Neutrophil (primary cell): Measurements from ENCODE around the gene PLAC8.

Experiments used
- H3K27ac ChIP-seq: fragments of 200-600 bp; sonication (generic); 2 replicates; pipeline ENCODE4 v1.5.1; 2016; ENCODE audit warnings: mild to moderate bottlenecking, moderate library complexity
- H3K27me3 ChIP-seq: fragments of 200-600 bp; sonication (generic); 2 replicates; pipeline ENCODE4 v1.6.0; 2016; ENCODE audit warnings: mild to moderate bottlenecking
- H3K36me3 ChIP-seq: fragments of 200-600 bp; sonication (generic); 2 replicates; pipeline ENCODE4 v1.5.1; 2017
- H3K4me1 ChIP-seq, 2 experiments: fragments of 200-600 bp in 1 of 2; sonication (generic) in 1 of 2; 1 replicate in 1 of 2; 2 replicates in 1 of 2; pipeline versions ENCODE4 v1.5.1 to v1.6.1; 2013 to 2016; ENCODE audit warnings: low read depth in 1 of 2, low read length in 1 of 2, mild to moderate bottlenecking in 1 of 2, moderate library complexity in 1 of 2; ENCODE audit not compliant: control insufficient read depth in 1 of 2, insufficient read depth in 1 of 2
- H3K4me3 ChIP-seq, 2 experiments: fragments of 200-600 bp in 1 of 2; sonication (generic) in 1 of 2; 1 replicate in 1 of 2; 2 replicates in 1 of 2; pipeline ENCODE4 v1.5.1; 2013 to 2016; ENCODE audit warnings: low read depth in 1 of 2, low read length in 1 of 2, mild to moderate bottlenecking in 1 of 2, moderate library complexity in 1 of 2
- H3K9me3 ChIP-seq: fragments of 200-600 bp; sonication (generic); 2 replicates; pipeline ENCODE4 v1.5.1; 2016
- TF ChIP-seq, protein P1 (sequence below): fragments of 200-600 bp; sonication (generic); IDR thresholded peaks from 2 replicates; pipeline ENCODE4 v1.5.1; 2016; ENCODE audit warnings: antibody characterized with exemption

Gene PLAC8, protein sequence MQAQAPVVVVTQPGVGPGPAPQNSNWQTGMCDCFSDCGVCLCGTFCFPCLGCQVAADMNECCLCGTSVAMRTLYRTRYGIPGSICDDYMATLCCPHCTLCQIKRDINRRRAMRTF

DNA sequence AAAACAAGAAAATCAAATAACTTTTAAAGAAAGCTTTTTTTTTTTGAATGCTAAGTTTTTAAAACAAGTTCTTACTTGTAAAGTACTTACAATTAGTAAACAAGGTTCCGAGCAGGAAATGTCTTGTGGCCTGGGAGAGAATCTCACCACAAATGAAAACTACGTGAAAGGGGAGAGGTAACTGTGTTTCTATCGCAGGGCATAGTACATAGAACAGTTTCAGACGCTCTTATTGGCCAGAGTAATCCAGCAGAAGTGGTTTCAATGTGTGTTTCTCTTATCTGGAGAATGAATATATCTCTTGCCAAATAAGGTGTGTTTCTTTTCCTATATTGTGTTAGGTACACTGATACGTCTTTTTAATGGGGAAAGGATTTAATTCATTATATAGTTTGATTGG is at the start of gene PLAC8:
TSS of gene PLAC8 (minus strand) at position 154 of the 400 bp plus-strand sequence. CDS start 6,808 bp downstream, outside the sequence.
- Histone ChIP-seq H3K4me1 (peaks cover 85 to 94% of the 10 kb centered on the region in 2 experiments), H3K4me3 (peak within 1 kb of the TSS; percentile 33 to 73)
- TF ChIP-seq, protein P1, sequence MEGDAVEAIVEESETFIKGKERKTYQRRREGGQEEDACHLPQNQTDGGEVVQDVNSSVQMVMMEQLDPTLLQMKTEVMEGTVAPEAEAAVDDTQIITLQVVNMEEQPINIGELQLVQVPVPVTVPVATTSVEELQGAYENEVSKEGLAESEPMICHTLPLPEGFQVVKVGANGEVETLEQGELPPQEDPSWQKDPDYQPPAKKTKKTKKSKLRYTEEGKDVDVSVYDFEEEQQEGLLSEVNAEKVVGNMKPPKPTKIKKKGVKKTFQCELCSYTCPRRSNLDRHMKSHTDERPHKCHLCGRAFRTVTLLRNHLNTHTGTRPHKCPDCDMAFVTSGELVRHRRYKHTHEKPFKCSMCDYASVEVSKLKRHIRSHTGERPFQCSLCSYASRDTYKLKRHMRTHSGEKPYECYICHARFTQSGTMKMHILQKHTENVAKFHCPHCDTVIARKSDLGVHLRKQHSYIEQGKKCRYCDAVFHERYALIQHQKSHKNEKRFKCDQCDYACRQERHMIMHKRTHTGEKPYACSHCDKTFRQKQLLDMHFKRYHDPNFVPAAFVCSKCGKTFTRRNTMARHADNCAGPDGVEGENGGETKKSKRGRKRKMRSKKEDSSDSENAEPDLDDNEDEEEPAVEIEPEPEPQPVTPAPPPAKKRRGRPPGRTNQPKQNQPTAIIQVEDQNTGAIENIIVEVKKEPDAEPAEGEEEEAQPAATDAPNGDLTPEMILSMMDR: no peak

DNA sequence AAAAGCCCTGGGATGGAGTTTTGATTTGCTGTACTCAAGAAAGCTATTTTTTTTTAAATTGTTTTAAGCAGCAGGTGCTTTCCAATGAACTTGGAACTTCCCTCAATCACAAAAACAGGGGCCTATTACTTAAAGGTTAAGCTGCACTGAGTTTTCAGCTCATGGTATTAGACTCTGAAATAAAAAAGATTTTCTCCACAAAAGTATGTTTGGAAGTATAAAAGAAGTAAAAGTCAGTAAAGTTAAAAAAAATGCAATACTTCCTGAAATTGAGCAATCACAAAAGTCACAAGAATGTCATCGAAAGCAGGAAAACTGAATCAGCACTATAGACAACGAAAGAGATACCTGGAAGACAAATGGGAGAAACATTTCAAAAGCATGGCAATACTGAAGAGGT is 38.9 kb upstream of the PLAC8 start:
- no peak overlapping the region for H3K4me3 ChIP-seq
- TF ChIP-seq, protein P1: no peak
- H3K27me3 ChIP-seq: no peaks in the 10 kb centered on the region
- peaks cover 52 to 56% of the 10 kb centered on the region in 2 experiments for H3K4me1 ChIP-seq
- no peaks in the 10 kb centered on the region for H3K36me3 ChIP-seq
- peak overlapping the region; percentile 59 for H3K27ac ChIP-seq
- H3K9me3 ChIP-seq: no peaks in the 10 kb centered on the region

More for the DNA sequence above, at the start of gene PLAC8:
- no peaks in the 10 kb centered on the region for H3K9me3 ChIP-seq
- H3K27me3 ChIP-seq: no peaks in the 10 kb centered on the region
- H3K27ac ChIP-seq: peak within 1 kb of the TSS; percentile 91
- no peaks in the 10 kb centered on the region for H3K36me3 ChIP-seq

DNA sequence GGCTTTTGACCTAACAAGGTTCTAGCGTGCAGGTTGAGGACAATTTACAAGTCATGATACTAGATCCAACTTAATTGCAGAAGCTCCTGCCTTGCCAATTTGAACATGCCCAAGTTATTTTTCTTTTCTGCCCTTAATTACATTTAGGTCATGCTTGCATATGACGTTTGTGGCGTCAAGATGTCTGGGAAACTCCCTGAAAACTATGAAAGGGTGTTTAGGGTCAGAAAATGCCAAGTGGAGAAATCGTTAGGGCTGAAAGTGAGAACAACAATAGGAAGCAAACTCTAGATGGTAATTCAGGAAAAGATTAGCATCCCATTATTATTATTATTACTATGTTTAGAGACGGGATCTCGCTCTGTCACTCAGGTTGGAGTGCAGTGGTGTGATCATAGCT is 38.2 kb upstream of the PLAC8 start:
- Histone ChIP-seq H3K4me3 (no peak overlapping the region), H3K4me1 (peaks cover 52 to 56% of the 10 kb centered on the region in 2 experiments), H3K27ac (peak overlapping the region; percentile 59), H3K9me3 (no peaks in the 10 kb centered on the region), H3K36me3 (no peaks in the 10 kb centered on the region), H3K27me3 (no peaks in the 10 kb centered on the region)
- TF ChIP-seq, protein P1: no peak

- H3K4me1 ChIP-seq: peaks cover 52 to 56% of the 10 kb centered on the region in 2 experiments
- no peak overlapping the region for H3K4me3 ChIP-seq
- peak overlapping the region; percentile 70 for H3K27ac ChIP-seq
Observed at GRCh38 chr4:83151651-83152050, 37.1 kb upstream of the PLAC8 start.

GRCh38 chr4:83150653-83151330 is 36.3 kb upstream of the PLAC8 start:
- H3K36me3 ChIP-seq: no peaks in the 10 kb centered on the region
- peaks cover 52 to 56% of the 10 kb centered on the region in 2 experiments for H3K4me1 ChIP-seq
- H3K9me3 ChIP-seq: no peaks in the 10 kb centered on the region
- TF ChIP-seq, protein P1: no peak
- H3K4me3 ChIP-seq: peak overlapping the region in 1 of 2 experiments; percentile 10
- H3K27ac ChIP-seq: peak overlapping the region; percentile 70
- no peaks in the 10 kb centered on the region for H3K27me3 ChIP-seq

More at GRCh38 chr4:83151651-83152050, 37.1 kb upstream of the PLAC8 start:
- Histone ChIP-seq H3K9me3 (no peaks in the 10 kb centered on the region), H3K36me3 (no peaks in the 10 kb centered on the region), H3K27me3 (no peaks in the 10 kb centered on the region)
- TF ChIP-seq, protein P1: no peak
